ENCODE results near the gene CYP2E1.
"Not testable (repeated sequence)": the region's sequence is repeated elsewhere in the genome, so short reads cannot be mapped to it uniquely, and the experiment has no call there.

CYP2E1 gene

DNA sequence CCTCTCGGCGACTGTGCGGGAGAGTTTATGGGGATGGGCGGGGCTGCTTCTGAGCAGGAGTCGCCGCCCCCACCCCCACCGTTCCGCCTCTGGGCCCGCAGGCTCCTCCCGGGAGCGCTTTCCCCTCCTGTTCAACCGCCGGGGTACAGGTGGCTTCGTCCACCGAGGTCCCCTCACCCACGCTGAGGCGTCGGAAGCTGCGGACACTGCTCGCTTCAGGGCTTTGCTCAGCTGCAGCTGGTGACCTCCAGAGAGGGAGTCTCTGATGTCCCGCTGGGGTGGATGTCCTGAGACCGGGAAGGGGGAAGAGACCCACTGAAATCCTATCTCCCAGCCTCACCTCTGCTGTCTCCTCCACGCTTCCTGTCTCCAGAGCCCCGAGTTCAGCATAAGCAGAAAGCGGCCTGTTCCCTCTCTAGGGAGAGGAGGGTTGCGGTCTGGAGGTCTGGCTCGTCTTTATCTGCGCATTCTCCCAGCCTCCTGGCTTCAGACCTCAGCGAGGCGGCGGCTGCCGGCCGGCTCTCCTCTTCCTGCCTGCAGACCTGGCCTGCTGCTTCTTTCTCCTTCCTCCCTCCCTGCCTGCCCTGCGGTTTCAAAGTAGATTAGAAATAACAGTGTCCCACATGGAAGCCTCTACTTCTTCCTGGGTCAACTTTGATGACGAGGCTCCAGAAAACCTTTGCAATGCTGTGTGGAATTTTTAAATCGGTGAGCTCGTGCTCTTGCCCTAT, 1.8 kb downstream of the CYP2E1 start:
- no peak for DNase-seq

DNA sequence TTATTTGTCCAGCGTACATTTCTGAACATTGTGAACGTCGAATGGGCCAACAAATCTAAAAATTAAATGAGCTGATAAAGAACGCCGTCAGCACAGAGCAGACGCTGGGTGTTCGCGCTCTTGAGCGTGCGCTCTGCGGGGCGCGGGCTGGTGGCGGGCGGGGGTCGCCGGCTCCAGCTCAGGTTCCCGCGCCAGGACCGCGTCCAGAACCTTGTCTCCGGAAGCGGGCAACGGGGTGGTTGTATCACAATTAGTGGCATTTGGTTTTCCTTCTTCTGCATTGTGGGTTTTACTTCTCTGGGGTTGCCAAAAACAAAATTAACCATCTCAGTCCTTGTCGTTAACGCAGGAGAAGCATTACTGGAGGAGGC, 2.4 kb downstream of the CYP2E1 start:
- no peak for DNase-seq

DNA sequence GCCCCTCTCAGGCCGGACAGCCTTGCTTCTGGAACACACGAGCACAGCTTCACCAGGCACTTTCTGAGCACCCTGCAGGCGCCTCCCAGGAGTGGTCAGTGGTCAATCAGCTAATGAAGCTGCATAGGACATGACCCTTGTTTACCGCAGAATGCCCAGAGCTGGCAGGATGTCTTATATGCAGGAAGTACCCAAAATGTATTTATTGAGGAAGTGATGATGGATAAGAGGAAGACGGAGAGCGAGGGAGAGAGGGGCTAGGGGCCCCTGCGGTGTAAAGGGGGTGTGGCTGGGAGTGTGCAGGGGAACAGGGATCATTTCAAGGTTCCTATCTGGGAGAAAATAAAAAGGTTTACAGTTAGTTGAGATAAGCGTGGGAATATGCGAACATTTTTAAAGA, 3.3 kb downstream of the CYP2E1 start:
- DNase-seq = no peak

DNA sequence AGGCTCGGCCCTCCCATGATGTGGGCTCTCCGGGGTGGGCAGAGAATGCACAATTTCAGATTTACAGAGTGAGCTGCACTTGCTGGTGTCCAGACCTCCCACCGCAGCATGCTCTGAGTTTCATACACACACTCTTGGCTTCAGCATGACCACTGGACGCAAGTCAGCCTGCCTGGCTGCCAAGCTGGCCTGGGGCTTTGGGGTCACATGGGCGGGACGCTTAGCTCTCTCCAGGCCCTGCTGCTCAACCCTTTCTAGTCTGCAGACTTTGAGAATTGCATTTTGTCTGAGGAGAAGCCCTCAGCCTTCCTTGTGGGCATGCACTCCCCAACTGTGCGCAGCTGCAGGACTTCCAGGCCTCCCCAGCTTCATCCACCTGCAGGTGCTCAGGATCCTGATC, 5.7 kb downstream of the CYP2E1 start:
- DNase-seq = no peak

DNA sequence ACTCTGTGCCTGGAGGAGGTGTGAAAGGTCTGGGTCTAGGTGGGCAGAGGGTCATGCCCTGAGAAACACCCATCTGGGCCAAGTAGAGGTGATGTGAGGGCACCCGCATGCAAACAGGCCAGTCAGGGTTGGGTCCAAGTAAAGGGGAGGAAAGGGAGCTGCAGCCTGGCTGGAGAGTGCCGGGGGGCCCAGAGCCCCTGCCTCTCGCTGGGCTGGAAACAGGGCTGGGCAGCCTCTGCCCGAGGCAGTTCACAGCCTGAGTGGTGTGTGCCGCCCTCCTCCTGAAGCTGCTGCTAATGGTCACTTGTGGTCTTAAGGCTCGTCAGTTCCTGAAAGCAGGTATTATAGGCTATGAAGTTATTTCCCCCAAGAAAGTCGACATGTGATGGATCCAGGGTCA, 7.3 kb downstream of the CYP2E1 start:
- no peak for DNase-seq

DNA sequence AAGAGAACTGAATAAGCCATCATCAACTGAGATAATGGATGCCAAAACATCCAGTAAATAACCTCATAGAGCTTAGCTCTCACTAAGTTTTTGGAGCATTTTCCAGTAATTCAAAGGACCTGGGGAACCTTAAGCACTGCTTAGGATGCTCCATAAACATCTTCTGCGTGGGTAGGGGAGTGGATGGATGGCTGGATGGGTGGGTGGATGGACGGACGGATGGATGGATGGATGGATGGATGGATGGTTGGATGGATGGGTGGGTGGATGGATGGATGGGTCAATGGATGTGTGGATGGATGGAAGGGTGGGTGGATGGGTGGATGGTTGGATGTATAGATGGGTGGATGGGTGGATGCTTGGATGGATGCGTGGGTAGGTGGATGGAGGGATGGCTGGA, 9.0 kb downstream of the CYP2E1 start:
- no peak for DNase-seq

DNA sequence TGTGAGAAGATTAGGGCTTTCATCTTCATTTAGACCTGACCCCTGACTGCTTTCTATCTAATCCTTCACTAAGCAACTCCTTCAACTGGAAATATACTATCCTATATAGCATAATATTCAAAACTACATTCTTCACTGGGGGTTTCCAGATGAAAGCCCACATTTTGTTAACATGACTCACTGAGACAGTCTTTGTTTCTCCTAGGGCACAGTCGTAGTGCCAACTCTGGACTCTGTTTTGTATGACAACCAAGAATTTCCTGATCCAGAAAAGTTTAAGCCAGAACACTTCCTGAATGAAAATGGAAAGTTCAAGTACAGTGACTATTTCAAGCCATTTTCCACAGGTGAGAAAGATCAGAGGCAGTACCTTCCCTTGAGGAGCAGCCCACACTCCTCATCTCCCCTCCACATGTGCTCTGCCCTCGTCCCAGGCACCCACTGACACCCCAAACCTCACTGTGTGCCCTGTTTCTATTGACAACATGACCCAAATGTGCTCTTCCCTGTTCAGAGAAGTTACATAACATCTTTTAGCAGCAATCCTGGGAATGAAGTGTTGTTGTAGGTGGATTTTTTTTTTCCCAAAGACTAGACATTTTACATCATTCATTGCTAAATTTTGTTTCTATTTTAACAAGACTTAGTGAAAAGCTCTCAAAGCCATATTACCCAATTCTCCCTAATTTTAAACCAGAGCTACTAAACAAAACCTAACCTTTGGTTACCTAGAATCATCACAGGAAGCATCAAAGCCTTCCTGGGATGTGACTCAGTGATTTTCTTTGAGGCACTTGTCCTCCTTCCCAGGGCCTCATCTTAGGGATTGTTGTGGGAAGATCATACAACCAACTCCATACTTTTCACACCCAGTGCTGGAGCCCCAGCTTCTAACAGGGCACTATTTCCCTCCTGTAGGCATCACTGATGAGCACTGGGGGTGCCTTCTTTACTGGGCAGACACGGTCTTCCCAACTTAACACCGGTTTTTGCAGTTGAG, 10.7 kb downstream of the CYP2E1 start:
- DNase-seq = no peak

DNA sequence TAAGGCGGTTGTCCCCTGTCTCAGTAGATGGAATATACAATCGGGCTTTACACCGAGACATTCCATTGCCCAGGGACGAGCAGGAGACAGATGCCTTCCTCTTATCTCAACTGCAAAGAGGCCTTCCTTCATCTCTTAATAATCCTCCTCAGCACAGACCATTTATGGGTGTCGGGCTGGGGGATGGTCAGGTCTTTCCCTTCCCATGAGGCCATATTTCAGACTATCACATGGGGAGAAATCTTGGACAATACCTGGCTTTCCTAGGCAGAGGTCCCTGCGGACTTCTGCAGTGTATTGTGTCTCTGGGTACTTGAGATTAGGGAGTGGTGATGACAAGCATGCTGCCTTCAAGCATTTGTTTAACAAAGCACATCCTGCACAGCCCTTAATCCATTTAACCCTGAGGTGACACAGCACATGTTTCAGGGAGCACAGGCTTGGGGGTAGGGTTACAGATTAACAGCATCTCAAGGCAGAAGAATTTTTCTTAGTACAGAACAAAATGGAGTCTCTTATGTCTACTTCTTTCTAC, 14.3 kb downstream of the CYP2E1 start:
- DNase-seq = not testable (repeated sequence)

DNA sequence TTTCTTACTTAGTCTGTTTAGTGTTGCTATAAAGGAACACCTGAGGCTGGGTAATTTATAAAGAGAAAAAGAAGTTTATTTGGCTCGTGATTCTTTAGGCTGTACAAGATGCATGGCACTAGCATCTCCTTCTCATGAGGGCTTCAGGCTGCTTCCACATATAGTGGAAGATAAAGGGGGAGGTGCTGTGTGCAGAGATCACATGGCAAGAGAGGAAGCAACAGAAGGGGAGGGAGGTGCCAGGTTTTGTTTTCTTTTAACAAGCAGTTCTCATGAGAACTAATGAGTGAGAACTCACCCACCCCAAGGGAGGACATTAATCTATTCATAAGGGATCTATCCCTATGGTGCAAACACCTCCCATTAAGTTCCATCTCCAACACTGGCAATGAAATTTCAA, 17.3 kb downstream of the CYP2E1 start:
- DNase-seq = no peak

DNA sequence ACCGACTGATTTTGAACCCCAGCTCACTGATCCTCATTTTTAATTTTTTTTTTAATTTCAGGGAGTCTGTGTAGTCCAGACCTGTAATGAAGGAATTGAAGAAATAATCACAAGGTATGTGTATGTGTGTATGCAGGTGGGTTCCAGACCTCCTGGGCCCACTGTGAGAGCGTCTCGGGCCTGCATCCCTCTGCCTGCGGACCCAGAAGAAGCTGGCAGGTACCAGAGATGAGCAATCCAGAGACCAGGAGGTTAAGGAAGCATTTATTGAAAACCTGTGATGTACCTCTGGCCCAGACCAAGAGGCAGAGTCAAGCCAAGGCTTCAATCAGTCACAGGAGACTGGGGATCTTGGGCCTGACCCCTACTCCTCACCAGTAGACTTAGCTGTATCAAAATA, 27.4 kb downstream of the CYP2E1 start:
- no peak for DNase-seq

DNA sequence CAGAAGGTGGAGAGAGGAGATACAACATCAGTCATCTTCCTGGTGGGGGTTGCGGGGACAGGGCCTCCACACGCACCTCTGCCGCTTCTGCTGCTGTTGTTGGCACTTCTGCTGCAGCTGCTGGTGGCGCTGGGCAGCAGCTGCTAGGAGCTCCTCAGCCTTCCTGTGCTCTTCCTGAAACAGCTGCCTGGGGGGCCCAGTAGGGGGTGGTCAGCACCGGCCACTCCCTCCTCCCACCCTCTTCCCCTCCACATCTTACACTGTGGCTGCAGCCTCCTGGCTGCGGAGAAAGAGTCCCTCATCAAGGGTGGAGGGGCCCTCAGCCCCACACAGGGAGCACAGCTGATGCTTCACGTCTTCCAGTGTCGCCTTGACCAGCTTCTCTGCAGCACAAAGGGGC, 28.4 kb downstream of the CYP2E1 start:
- DNase-seq = no peak

DNA sequence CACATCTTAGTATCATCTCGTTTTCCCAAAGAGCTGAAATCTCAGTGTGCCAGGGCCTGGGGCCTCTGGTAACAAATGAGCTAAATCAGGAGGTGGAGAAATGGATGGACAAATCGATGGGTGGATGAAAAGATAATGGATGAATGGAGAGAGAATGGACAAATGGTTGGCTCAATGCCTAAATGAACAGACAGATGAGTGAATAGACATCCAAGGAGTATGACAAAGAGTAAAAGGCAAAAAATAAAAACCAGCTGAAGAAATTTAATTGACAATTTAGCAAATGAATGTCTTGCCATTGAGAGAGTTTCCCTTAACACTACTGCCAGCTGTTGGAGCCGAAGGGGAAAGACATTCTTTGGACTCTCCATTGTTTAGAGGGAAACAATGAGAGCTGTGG, 30.2 kb downstream of the CYP2E1 start:
- DNase-seq = no peak

DNA sequence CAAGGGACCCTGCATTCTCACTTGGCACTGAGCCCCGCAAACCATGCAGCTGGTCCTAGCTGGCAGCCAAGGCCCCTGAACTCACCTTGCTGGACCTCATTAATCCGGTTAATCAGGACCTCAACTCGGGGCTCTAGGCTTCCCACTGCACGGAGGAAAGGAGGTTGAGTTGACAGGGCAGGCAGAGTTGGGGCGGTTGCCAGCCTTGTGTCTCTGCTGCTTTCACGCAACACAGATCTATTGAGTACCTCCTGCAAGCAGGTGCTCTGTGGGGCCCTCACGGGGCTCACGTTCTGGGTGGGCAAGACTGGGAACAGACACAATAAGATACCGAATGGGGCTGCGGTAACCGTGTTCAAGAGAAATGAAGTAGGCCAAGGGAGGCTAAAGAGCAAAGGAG, 32.1 kb downstream of the CYP2E1 start:
- no peak for DNase-seq

DNA sequence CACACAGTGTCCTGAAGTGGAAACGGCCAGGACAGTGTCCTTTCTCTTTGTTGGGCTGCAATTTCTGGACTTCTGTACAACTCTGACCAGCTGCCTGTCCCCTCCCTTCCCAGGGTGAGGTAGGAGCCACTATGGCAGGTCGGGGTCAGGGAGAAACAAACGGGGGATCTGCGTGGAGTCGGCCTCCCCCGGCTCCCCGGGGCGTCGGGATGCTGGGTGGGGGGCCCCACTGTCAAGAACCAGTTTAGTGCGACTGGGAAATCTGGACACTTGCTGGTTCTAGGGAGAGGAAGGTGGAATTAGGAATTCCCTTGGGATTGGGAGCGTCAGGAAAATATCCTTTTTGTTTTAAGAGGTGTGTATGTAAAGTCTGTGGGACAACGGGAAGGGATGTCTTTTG, 37.7 kb downstream of the CYP2E1 start:
- DNase-seq = no peak

DNA sequence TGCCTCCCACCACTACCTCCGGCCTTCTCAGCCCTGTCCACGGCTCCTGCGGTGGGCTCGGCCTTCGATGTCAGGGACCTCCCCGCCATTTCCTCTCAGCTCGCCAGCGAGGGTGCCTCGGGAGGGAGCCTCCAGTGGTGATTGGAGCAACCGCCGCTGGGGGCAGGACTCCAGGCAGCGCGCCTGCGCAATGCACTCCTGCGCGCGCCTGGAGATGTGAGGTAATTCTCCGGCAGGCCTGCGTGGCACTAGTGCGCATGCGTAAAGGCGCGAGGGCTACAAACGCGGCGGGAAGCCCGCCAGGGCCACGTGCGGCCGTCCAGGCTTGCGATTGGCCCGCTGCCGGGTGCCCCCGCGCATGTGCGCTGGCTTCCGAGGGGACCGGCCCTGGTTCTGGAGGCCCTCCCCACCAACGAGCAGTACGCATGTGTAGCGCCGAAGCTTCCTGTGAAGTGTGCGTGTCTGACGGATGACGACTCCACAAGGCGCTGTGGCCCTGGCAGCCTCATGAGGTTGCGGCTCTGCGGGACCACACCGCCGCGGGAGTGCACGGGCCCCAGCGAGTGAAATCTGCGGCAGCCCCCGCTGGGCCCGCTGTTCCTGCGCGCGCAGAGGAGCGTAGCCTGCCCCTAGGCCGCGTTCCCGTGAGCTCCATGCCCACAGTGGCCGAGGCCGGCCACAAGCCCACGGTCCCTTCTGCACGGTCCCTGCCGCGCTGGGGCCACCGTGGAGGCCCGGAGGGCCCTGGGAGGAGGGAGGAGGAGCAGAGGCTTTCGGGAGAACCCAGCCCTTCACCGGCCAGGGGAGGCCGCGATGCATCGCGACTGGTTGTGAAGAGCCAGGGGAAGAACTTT, 38.5 kb downstream of the CYP2E1 start, which contains the start of gene SYCE1:
SYCE1 (minus strand) TSS at position 143 of the 854 bp plus-strand sequence; CDS start at position 89, 54 bp downstream.
- DNase-seq = no peak

DNA sequence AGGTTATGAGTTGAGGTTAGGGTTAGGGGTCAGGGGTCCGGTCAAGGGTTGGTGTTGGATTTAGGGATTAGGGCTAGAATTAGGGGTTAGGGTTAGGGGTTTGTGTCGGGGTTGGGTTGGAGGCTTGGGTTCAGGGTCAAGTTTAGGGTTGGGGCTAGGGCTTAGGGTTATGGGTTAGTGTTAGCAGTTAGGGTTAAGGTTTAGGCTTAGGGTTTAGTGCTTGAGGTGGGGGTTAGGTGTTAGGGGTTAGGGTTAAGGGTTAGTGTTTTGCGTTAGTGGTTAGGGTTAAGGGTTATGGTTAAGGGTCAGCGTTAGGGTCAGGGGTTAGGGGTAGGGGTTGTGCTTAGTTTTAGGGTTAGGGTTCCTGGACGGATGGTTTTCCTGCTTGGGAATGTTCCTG, 40.0 kb downstream of the CYP2E1 start:
- no peak for DNase-seq

DNA sequence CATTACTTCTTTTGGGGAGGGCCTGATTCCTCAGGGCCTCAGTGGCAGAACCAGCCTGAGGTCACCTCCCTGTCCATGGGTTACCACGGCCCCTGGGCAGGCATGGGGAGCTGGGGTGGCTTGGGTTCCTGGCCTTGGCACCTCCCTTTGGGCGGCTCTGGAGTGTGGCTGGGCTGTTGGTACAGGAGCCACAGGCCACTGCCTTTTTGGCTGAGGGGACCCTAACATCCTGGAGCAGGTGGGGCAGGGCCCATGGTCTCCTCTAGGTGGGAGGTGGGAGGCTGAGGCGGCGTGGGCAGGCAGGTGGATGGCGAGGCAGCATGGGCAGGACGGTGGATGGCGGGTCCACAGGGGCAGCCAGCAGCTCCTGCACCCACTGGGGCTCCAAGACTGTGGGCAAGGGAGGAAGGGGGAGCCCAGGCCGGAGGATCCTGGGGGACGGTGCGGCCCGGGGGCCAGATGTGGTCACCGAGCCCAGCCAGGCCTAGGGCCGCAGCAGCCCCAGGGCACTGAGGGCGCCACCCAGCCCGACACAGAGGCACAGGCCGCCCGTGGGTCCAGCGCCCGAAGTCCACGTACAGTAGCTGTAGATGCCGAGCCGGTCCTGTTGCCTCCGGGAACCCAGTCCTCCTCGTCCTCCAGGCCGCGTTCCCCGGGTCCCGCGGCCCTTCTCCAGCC, 40.6 kb downstream of the CYP2E1 start:
- no peak for DNase-seq

DNA sequence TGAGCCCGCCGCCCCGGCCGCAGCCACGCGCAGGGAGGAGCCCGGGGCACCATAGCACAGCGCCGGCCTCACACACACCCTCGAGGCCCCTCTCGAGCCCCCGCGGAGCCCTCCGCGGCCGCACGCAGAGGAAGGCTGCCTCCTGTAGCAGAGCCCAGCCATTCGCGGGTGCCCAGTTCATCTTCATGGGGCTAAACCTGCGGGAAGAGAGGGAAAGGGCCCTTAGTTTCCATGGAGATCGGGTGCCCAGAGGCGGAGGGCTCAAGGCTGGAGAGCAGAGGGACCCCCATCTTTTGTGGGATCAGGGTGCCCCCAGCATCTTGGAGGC, 41.1 kb downstream of the CYP2E1 start:
- no peak for DNase-seq

DNA sequence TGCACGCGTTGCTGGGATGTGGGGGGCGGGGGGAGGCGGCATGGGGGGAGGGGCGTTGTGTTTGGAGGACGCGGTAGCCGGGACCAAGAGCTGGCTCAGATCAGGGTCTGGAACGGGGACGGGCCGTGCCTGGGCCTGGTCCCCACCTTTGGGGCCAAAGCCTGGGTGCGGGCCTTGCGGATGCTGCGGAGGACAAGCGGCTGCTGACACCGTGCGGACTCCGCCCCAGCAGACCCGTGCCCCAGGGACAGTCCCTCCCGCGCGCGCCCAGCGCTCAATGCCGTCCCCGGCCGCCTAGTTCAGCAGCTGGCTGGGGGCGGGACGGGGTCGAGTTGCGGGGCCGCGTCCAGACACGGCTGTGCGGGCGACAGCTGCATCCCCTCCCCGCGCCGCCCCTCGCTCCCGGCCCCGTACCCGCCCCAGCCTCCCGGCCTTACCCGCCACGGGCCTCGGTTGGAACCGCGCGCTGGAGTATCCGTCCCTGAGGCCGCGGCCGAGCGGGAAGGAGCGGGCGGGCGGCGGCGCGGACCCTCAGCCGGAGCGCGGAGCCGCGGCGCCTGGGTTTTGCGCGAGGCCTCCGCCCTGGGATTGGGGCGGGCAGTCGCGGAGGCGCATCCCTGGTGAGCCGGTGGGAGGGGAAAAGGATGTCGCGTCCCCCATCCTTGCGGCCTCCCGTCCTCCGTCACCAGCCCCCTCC, 41.8 kb downstream of the CYP2E1 start:
- DNase-seq = not testable (repeated sequence)

DNA sequence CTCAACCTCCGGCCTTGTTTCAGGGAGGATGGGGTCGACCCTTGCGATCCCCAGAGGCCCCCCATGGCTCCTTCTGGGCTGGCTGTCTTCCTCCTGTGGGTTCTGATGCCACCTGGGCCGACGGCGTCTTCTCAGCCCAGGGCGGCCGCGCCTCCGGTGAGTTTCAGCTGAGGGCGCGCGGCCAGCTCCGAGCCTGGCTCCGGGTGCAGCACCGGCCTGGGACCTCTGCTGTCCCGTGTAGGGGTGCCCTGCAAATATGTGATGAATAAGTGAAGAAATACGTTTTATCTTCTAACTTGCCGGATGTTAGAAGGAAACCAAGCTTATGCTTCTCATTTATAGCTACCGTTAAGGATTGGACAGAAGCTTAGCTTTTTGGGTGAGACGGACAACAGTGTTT, 42.6 kb downstream of the CYP2E1 start:
- not testable (repeated sequence) for DNase-seq

DNA sequence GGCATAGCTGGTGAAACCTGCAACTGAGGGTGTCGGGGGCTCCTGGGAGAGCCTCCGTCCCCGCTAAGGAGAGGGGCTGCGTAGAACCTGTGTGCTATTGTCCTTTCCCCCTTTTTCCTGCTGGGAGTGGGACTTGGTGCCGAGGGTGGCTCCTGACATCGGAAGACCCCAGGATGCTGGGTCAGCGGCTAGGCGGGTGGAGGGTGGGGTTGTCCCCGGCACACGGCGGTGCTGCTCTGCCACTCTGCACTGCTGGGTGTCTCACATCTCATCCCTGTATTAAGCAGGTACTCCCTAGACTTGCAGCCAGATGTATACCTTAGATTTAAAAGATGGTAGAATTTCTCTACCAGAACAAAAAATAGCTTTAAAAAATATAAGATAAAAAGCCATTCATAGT, 44.9 kb downstream of the CYP2E1 start:
- DNase-seq = not testable (repeated sequence)

DNA sequence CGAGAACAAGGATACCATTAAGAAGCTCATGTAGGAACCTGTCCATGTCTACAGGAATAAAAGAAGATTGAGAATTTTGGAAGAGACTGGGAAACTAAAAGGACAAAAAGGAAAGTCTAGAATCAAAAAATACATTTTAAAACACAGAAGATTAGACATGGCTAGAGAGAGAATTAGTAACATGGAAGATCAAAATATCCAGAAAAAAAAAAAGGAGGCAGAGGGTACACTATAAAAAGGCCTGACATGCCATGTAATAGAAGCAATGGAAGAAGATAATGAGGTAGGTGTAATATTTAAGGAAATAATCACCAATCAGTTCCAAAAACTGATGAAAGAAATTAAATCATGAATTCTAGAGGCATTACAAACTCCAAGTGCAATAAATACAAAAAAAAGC, 46.3 kb downstream of the CYP2E1 start:
- not testable (repeated sequence) for DNase-seq

Measured in activated T-cell treated with anti-CD3 and anti-CD28 coated beads, Interleukin-2, amount 50 U/mL, for 1 hour (primary cell).